H1 (cell line): ENCODE measurements around the gene DOCK10. TPM values are rescaled to one million over a fixed set of nuclear protein-coding genes. Genes with fewer than 3 reads are reported as not detected.

Experiments used
- CTCF ChIA-PET: fragments of 300-600 bp; sonication (Branson Sonifier 250); formaldehyde crosslinking; loops from one replicate; lab custom pipeline; 2021; ENCODE audit not compliant: partially characterized antibody; lab: Charles Lee
- POLR2A ChIA-PET: fragments of 300-600 bp; sonication (Branson Sonifier 250); formaldehyde crosslinking; loops from one replicate; lab custom pipeline; 2021; ENCODE audit warnings: inconsistent platforms; ENCODE audit not compliant: partially characterized antibody; lab: Charles Lee
- DNase-seq, 2 experiments: peaks; one replicate each; pipeline versions ENCODE4 v3.0.0 to v3.0.0-alpha.2; 2010 to 2022; ENCODE audit warnings: low spot score in 2 of 2, low read depth in 1 of 2, mixed read lengths in 1 of 2
- FAIRE-seq: peaks from 2 replicates; lab custom pipeline; 2011; peaks lifted over from hg19 to GRCh38; lab: Jason Lieb, UNC
- H2AFZ ChIP-seq: 2 replicates; pipeline ENCODE4 v1.8.1; 2012; ENCODE audit warnings: low read length, inconsistent platforms
- H2AK5ac ChIP-seq: 2 replicates; pipeline ENCODE4 v1.6.1; 2013; ENCODE audit warnings: low read depth, low read length
- H2BK120ac ChIP-seq: replicated peaks from 2 replicates; pipeline ENCODE3; 2013; ENCODE audit warnings: low read depth, low read length, inconsistent platforms
- H2BK12ac ChIP-seq: 2 replicates; pipeline ENCODE4 v1.6.1; 2013; ENCODE audit warnings: low read depth, low read length
- H2BK15ac ChIP-seq: 2 replicates; pipeline ENCODE4 v1.6.1; 2013; ENCODE audit warnings: low read length
- H2BK20ac ChIP-seq: 2 replicates; pipeline ENCODE4 v1.6.1; 2013; ENCODE audit warnings: low read length
- H2BK5ac ChIP-seq: 2 replicates; pipeline ENCODE4 v1.6.1; 2013; ENCODE audit warnings: low read depth, low read length
- H3K14ac ChIP-seq: 2 replicates; pipeline ENCODE4 v1.6.1; 2013; ENCODE audit warnings: inconsistent platforms; ENCODE audit not compliant: insufficient read length
- H3K18ac ChIP-seq: 2 replicates; pipeline ENCODE4 v1.6.1; 2013; ENCODE audit warnings: low read length; ENCODE audit errors: extremely low read depth
- H3K23ac ChIP-seq: 2 replicates; pipeline ENCODE4 v1.6.1; 2013; ENCODE audit warnings: inconsistent platforms; ENCODE audit not compliant: insufficient read length
- H3K23me2 ChIP-seq: 2 replicates; pipeline ENCODE4 v1.6.1; 2013; ENCODE audit warnings: low read depth, low read length
- H3K27ac ChIP-seq: 2 replicates; pipeline ENCODE4 v1.6.1; 2011; ENCODE audit warnings: low read depth, low read length, inconsistent platforms
- H3K27me3 ChIP-seq, 4 experiments: replicated peaks in 1 of 4; 1 replicate in 1 of 4; 2 replicates in 3 of 4; pipeline versions ENCODE4 v1.6.1 to v1.8.1; 2011 to 2013; ENCODE audit warnings: low read length in 3 of 4, mild to moderate bottlenecking in 3 of 4, inconsistent platforms in 2 of 4, mixed read lengths in 2 of 4, moderate library complexity in 1 of 4; ENCODE audit not compliant: control insufficient read depth in 3 of 4, insufficient read depth in 3 of 4; ENCODE audit errors: extremely low read depth in 1 of 4
- H3K36me3 ChIP-seq, 4 experiments: 2 replicates each; pipeline versions ENCODE4 v1.6.1 to v1.8.1; 2011 to 2013; ENCODE audit warnings: mild to moderate bottlenecking in 4 of 4, low read length in 3 of 4, moderate library complexity in 2 of 4, control low read depth in 1 of 4, inconsistent platforms in 1 of 4; ENCODE audit not compliant: insufficient read depth in 4 of 4, control insufficient read depth in 2 of 4
- H3K4ac ChIP-seq: replicated peaks from 2 replicates; pipeline ENCODE3; 2013; ENCODE audit warnings: low read length, low read depth, mixed read lengths, inconsistent platforms; ENCODE audit not compliant: insufficient read length
- H3K4me1 ChIP-seq, 4 experiments: replicated peaks in 1 of 4; 1 replicate in 1 of 4; 2 replicates in 3 of 4; pipeline versions ENCODE4 v1.6.1 to v1.8.1; 2011 to 2013; ENCODE audit warnings: low read length in 3 of 4, inconsistent platforms in 2 of 4, mixed read lengths in 1 of 4; ENCODE audit not compliant: insufficient read depth in 4 of 4, control insufficient read depth in 3 of 4
- H3K4me2 ChIP-seq, 2 experiments: 2 replicates each; pipeline versions ENCODE4 v1.6.1 to v1.8.1; 2011 to 2013; ENCODE audit warnings: low read depth in 2 of 2, low read length in 2 of 2, control low read depth in 1 of 2, inconsistent platforms in 1 of 2, mild to moderate bottlenecking in 1 of 2; ENCODE audit not compliant: insufficient read depth in 1 of 2
- H3K4me3 ChIP-seq, 4 experiments: fragments of 200-600, 300-600 bp in 1 of 4; sonication (generic), shearing (Covaris generic), sonication (Bioruptor Twin) in 1 of 4; 2 replicates each; pipeline versions ENCODE4 v1.5.1 to v1.8.1; 2011 to 2016; ENCODE audit warnings: low read length in 4 of 4, low read depth in 3 of 4, control low read depth in 2 of 4, inconsistent platforms in 2 of 4, mild to moderate bottlenecking in 2 of 4, mixed read lengths in 1 of 4, moderate library complexity in 1 of 4; ENCODE audit not compliant: insufficient read depth in 2 of 4; ENCODE audit errors: extremely low read depth in 1 of 4
- H3K56ac ChIP-seq: replicated peaks from 2 replicates; pipeline ENCODE3; 2013; ENCODE audit warnings: low read depth, mild to moderate bottlenecking, mixed read lengths, low read length, inconsistent platforms; ENCODE audit not compliant: insufficient read length
- H3K79me1 ChIP-seq: 2 replicates; pipeline ENCODE4 v1.6.1; 2013; ENCODE audit warnings: low read depth, low read length, control low read depth
- H3K79me2 ChIP-seq, 2 experiments: 2 replicates each; pipeline versions ENCODE4 v1.6.1 to v1.8.1; 2012 to 2013; ENCODE audit warnings: low read length in 2 of 2, mild to moderate bottlenecking in 2 of 2, inconsistent platforms in 1 of 2; ENCODE audit not compliant: insufficient read depth in 2 of 2, control insufficient read depth in 1 of 2
- H3K9ac ChIP-seq, 4 experiments: replicated peaks in 1 of 4; 1 replicate in 1 of 4; 2 replicates in 3 of 4; pipeline versions ENCODE4 v1.6.1 to v1.8.1; 2011 to 2013; ENCODE audit warnings: low read depth in 3 of 4, low read length in 3 of 4, control low read depth in 2 of 4, mild to moderate bottlenecking in 2 of 4, moderate library complexity in 2 of 4, inconsistent platforms in 1 of 4; ENCODE audit errors: extremely low read depth in 1 of 4
- H3K9me3 ChIP-seq, 2 experiments: 2 replicates each; pipeline versions ENCODE4 v1.6.1 to v1.8.1; 2012 to 2013; ENCODE audit warnings: mild to moderate bottlenecking in 2 of 2, moderate library complexity in 2 of 2, control low read depth in 1 of 2, inconsistent platforms in 1 of 2, low read depth in 1 of 2, low read length in 1 of 2, mixed read lengths in 1 of 2; ENCODE audit not compliant: insufficient read depth in 2 of 2
- H4K20me1 ChIP-seq, 2 experiments: replicated peaks in 1 of 2; 2 replicates each; pipeline versions ENCODE3 to v1.8.1; 2011 to 2013; ENCODE audit warnings: inconsistent platforms in 2 of 2, low read length in 2 of 2, mild to moderate bottlenecking in 1 of 2; ENCODE audit not compliant: insufficient read depth in 2 of 2, control insufficient read depth in 1 of 2
- H4K5ac ChIP-seq: 2 replicates; pipeline ENCODE4 v1.6.1; 2013; ENCODE audit warnings: low read length, low read depth, mixed read lengths, inconsistent platforms; ENCODE audit not compliant: insufficient read length
- H4K8ac ChIP-seq: 2 replicates; pipeline ENCODE4 v1.8.0; 2013; ENCODE audit warnings: mild to moderate bottlenecking, moderate library complexity, low read length, inconsistent platforms; ENCODE audit not compliant: insufficient read depth; ENCODE audit errors: extremely low read depth
- H4K91ac ChIP-seq: replicated peaks from 2 replicates; pipeline ENCODE3; 2013; ENCODE audit warnings: low read length, mixed read lengths, inconsistent platforms; ENCODE audit not compliant: insufficient read length
- ASH2L ChIP-seq: fragments of 200-600, 300-600 bp; sonication (generic); IDR thresholded peaks from one replicate; pipeline ENCODE4 v1.7.1; 2017; ENCODE audit warnings: low read length
- BACH1 ChIP-seq: IDR thresholded peaks from 2 replicates; pipeline ENCODE4 v1.6.1; 2012; ENCODE audit warnings: low read length, improper control_type of control experiment
- CBX8 ChIP-seq: fragments of 300-800, 300-1000 bp; sonication (generic); IDR thresholded peaks from 2 replicates; pipeline ENCODE4 v1.7.1; 2016; ENCODE audit warnings: low read depth, low read length, borderline replicate concordance
- CEBPB ChIP-seq: IDR thresholded peaks from 2 replicates; pipeline ENCODE4 v1.6.1; 2012; ENCODE audit warnings: low read depth, low read length
- CHD2 ChIP-seq: IDR thresholded peaks from 2 replicates; pipeline ENCODE4 v1.6.1; 2012; ENCODE audit warnings: low read length, improper control_type of control experiment
- CTBP2 ChIP-seq: IDR thresholded peaks from 2 replicates; pipeline ENCODE4 v1.7.0; 2011; ENCODE audit warnings: borderline replicate concordance, mild to moderate bottlenecking, moderate library complexity, mixed read lengths, low read length; ENCODE audit not compliant: insufficient read depth, insufficient read length
- JUN ChIP-seq: IDR thresholded peaks from 2 replicates; pipeline ENCODE4 v1.6.1; 2011; ENCODE audit warnings: low read depth, mild to moderate bottlenecking, improper control_type of control experiment, low read length
- NRF1 ChIP-seq: IDR thresholded peaks from 2 replicates; pipeline ENCODE4 v1.6.1; 2011; ENCODE audit warnings: mild to moderate bottlenecking, low read depth, low read length, improper control_type of control experiment
- POLR2AphosphoS5 ChIP-seq: IDR thresholded peaks from 2 replicates; pipeline ENCODE4 v1.6.1; 2011; ENCODE audit warnings: low read depth, low read length
- RNF2 ChIP-seq: fragments of 200-900, 300-1000 bp; sonication (generic); IDR thresholded peaks from 2 replicates; pipeline ENCODE4 v1.7.1; 2016; ENCODE audit warnings: borderline replicate concordance, low read depth, mild to moderate bottlenecking, antibody characterized with exemption, low read length; ENCODE audit not compliant: poor library complexity, severe bottlenecking; ENCODE audit errors: missing control alignments
- SAP30 ChIP-seq: fragments of 300-600 bp; sonication (generic); IDR thresholded peaks from 2 replicates; pipeline ENCODE4 v1.7.1; 2012; ENCODE audit warnings: low read length, moderate library complexity, mild to moderate bottlenecking, inconsistent platforms; ENCODE audit not compliant: insufficient read depth, insufficient replicate concordance
- SIX5 ChIP-seq: IDR thresholded peaks from 2 replicates; pipeline ENCODE4 v1.6.1; 2011; ENCODE audit warnings: mild to moderate bottlenecking, low read depth, low read length
- TBP ChIP-seq: IDR thresholded peaks from 2 replicates; pipeline ENCODE4 v1.6.1; 2011; ENCODE audit warnings: low read depth, low read length, improper control_type of control experiment
- TEAD4 ChIP-seq: IDR thresholded peaks from 2 replicates; pipeline ENCODE4 v1.6.1; 2012; ENCODE audit warnings: low read depth, low read length, inconsistent platforms, mixed read lengths
- WGBS, 2 experiments: shearing (Covaris generic) in 1 of 2; methylation state at CpG; one replicate each; pipeline versions ENCODE4 v1.1.6 to v1.1.7; 2013 to 2015; ENCODE audit warnings: low lambda C conversion rate in 2 of 2, mixed read lengths in 2 of 2, inconsistent platforms in 1 of 2, low coverage in 1 of 2, missing lambda C conversion rate in 1 of 2; ENCODE audit not compliant: insufficient replicate concordance in 2 of 2, insufficient coverage in 1 of 2, insufficient read length in 1 of 2; ENCODE audit errors: extremely low coverage in 1 of 2, missing lambda C conversion rate in 1 of 2; 5-methylcytosine and 5-hydroxymethylcytosine counted together
- polyA plus RNA-seq, 7 experiments: library from polyadenylated mRNA; depleted of rRNA in 3 of 7; stranded (reverse) in 5 of 7; unstranded in 2 of 7; fragments of >200 nt in 5 of 7; fragments of 200-250 nt in 2 of 7; gene quantifications; 1 replicate in 5 of 7; 2 replicates in 1 of 7; 4 replicates in 1 of 7; pipeline versions ENCODE4 v1.2.1 to v1.2.3, GENCODE V29; 2011 to 2013; ENCODE audit warnings: missing spikeins in 2 of 7, mixed read lengths in 2 of 7
- total RNA-seq: library from RNA; stranded (reverse); fragmentation: NEBNext Ultra II Directional; extraction: Animal tissue kit (Norgen Biotek cat#: 25700); gene quantifications from 2 replicates; pipeline ENCODE4 v1.2.1, GENCODE V29; 2021
- TF ChIP-seq, protein P1 (sequence below): IDR thresholded peaks from 2 replicates; pipeline ENCODE4 v1.6.1; 2011; ENCODE audit warnings: low read depth, mild to moderate bottlenecking, low read length; ENCODE audit not compliant: insufficient read depth

DOCK10 gene
- total and polyA plus RNA-seq, 2 of the 8 experiments (the other 6 are each of a cell fraction or from before 2014, with no cell fraction given), result 0.33 to 1.6 TPM

DNA sequence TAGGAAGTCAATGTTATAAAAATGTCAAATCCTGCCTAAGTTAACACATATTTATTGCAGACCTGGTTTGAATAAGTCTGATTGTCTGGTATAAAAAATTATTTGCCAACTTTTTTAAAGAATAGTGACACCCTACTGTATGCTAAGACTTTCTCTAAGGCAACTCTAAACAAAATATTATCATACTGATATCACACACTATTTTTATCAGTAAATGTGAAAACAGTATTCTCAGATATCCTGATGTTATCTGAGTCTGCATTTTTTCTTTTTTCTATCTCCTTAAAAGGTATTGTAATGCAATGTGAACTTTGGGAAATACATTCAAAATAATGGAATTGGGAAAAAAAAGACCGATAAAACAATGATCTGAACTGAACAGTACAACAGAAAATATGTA lies 127.1 kb downstream of the DOCK10 start:
- Histone ChIP-seq H2BK120ac (no peak overlapping the region), H3K4me1 (no peaks in the 10 kb centered on the region), H3K27ac (no peak overlapping the region), H3K4ac (no peak overlapping the region), H3K18ac (no peak overlapping the region), H4K8ac (no peak overlapping the region), H3K4me2 (no peak overlapping the region), H2BK20ac (no peak overlapping the region), H2AFZ (no peak overlapping the region), H4K20me1 (peaks cover 0 to 14% of the 10 kb centered on the region in 2 experiments), H4K91ac (no peak overlapping the region), H3K36me3 (no peaks in the 10 kb centered on the region; a peak in 1 of 8 replicates), H2BK5ac (no peak overlapping the region), H3K27me3 (no peaks in the 10 kb centered on the region), H3K56ac (no peak overlapping the region), H3K4me3 (no peak overlapping the region), H3K14ac (no peak overlapping the region), H3K79me1 (no peaks in the 10 kb centered on the region), H3K23me2 (peaks cover 14% of the 10 kb centered on the region; the same call in 1 of the 2 replicates), H4K5ac (no peak overlapping the region), H3K9me3 (no peaks in the 10 kb centered on the region; a peak in 1 of 4 replicates), H3K23ac (no peak overlapping the region), H3K79me2 (no peaks in the 10 kb centered on the region), H2BK15ac (no peak overlapping the region), H3K9ac (no peak overlapping the region), H2AK5ac (no peak overlapping the region), H2BK12ac (no peak overlapping the region)
- FAIRE-seq (no peak), DNase-seq (no peak)
- CTCF ChIA-PET, result no interaction called here
- POLR2A ChIA-PET, result no interaction called here
- WGBS, 2 experiments, result 79% methylated on average over 1 of the region's 1 CpG; no CpG with 5 or more reads in 1 of the 2 experiments
- TF ChIP-seq SIX5 (no peak), BACH1 (no peak), ASH2L (no peak), POLR2AphosphoS5 (no peak), CEBPB (no peak), RNF2 (no peak), JUN (no peak), CBX8 (no peak), TEAD4 (no peak), SAP30 (no peak), TBP (no peak), CTBP2 (no peak), NRF1 (no peak), CHD2 (no peak)
- TF ChIP-seq, protein P1, sequence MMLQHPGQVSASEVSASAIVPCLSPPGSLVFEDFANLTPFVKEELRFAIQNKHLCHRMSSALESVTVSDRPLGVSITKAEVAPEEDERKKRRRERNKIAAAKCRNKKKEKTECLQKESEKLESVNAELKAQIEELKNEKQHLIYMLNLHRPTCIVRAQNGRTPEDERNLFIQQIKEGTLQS, result no peak
